ENCODE measurements around the gene KRABD2.

DNA sequence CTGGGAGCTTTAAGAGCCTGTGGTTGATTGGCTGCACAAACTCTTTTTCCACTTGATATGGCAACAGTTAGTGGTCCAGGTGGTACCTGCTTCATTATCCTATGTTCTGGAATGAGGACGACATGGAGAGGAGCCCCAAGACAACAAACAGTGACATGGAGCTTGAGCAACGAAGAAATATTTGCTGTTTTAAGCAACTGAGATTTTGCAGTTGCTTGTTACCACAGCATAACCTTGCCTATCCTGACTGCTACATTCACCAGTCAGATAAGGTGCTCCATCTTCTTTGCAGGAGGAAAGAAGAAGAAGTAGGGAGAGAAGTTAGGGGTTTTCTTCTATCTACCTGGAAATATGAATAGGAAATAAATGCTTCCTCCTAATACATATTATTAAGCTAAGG, 44.4 kb downstream of the KRABD2 start:
- TF ChIP-seq, protein P1, sequence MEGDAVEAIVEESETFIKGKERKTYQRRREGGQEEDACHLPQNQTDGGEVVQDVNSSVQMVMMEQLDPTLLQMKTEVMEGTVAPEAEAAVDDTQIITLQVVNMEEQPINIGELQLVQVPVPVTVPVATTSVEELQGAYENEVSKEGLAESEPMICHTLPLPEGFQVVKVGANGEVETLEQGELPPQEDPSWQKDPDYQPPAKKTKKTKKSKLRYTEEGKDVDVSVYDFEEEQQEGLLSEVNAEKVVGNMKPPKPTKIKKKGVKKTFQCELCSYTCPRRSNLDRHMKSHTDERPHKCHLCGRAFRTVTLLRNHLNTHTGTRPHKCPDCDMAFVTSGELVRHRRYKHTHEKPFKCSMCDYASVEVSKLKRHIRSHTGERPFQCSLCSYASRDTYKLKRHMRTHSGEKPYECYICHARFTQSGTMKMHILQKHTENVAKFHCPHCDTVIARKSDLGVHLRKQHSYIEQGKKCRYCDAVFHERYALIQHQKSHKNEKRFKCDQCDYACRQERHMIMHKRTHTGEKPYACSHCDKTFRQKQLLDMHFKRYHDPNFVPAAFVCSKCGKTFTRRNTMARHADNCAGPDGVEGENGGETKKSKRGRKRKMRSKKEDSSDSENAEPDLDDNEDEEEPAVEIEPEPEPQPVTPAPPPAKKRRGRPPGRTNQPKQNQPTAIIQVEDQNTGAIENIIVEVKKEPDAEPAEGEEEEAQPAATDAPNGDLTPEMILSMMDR (IDR thresholded peaks at IDR 0.05), result no peak
- no peak for TF ChIP-seq POLR2A (IDR thresholded peaks at IDR 0.05)

Data from uterus (tissue), 2 donors.